ENCODE results near the gene DPCD. TPM values are rescaled to one million over a fixed set of nuclear protein-coding genes. Genes with fewer than 3 reads are reported as not detected.

Gene DPCD
- total RNA-seq, 4 donors from 2014 or later: 18.1 to 73.0 (median 37.3) TPM

- H3K27me3 ChIP-seq: no peaks in the 10 kb centered on the region
- H3K4me3 ChIP-seq (replicated peaks in 1 of 3): no peak overlapping the region
- H3K36me3 ChIP-seq: peaks cover 4 to 10% of the 10 kb centered on the region in 2 donors
- H3K4me1 ChIP-seq: no peaks in the 10 kb centered on the region
- intact Hi-C loops (cut with DNase I): no loop called here
- WGBS, 2 donors: 88 to 89% methylated on average over 2 of the region's 2 CpGs
- H3K27ac ChIP-seq: no peak overlapping the region
- H3K9me3 ChIP-seq: no peaks in the 10 kb centered on the region
- no peak for TF ChIP-seq POLR2A (IDR thresholded peaks at IDR 0.05)
- no peak for TF ChIP-seq CTCF (IDR thresholded peaks at IDR 0.05)
- no peak for DNase-seq
Observed at GRCh38 chr10:101557541-101557940, 30.6 kb upstream of the DPCD start.

GRCh38 chr10:101558204-101558603, 29.9 kb upstream of the DPCD start:
- no peaks in the 10 kb centered on the region for H3K9me3 ChIP-seq
- TF ChIP-seq POLR2A (IDR thresholded peaks at IDR 0.05) (no peak), CTCF (IDR thresholded peaks at IDR 0.05) (no peak)
- no peak for DNase-seq
- intact Hi-C loops (cut with DNase I): no loop called here
- no peak overlapping the region for H3K4me3 ChIP-seq (replicated peaks in 1 of 3)
- 60 to 78% methylated on average over 2 of the region's 2 CpGs for WGBS, 2 donors
- H3K4me1 ChIP-seq: no peaks in the 10 kb centered on the region
- no peak overlapping the region for H3K27ac ChIP-seq
- H3K36me3 ChIP-seq: peaks cover 4 to 9% of the 10 kb centered on the region in 2 donors
- no peaks in the 10 kb centered on the region for H3K27me3 ChIP-seq

- no peak for DNase-seq
- TF ChIP-seq POLR2A (IDR thresholded peaks at IDR 0.05): no peak
- TF ChIP-seq CTCF (IDR thresholded peaks at IDR 0.05): no peak
- Histone ChIP-seq H3K36me3 (peaks cover 0 to 6% of the 10 kb centered on the region in 2 donors), H3K27me3 (no peaks in the 10 kb centered on the region), H3K4me1 (no peaks in the 10 kb centered on the region), H3K27ac (no peak overlapping the region), H3K4me3 (replicated peaks in 1 of 3) (no peak overlapping the region), H3K9me3 (no peaks in the 10 kb centered on the region)
- intact Hi-C loops (cut with DNase I): no loop called here
- 78 to 79% methylated on average over 16 of the region's 18 CpGs for WGBS, 2 donors
Observed at GRCh38 chr10:101558671-101559595, 29.2 kb upstream of the DPCD start.

GRCh38 chr10:101559596-101560297, 28.4 kb upstream of the DPCD start:
- intact Hi-C loops (cut with DNase I): no loop called here
- peaks cover under 1% of the 10 kb centered on the region for H3K27me3 ChIP-seq
- 71 to 75% methylated on average over 11 to 12 of the region's 12 CpGs for WGBS, 2 donors

More at GRCh38 chr10:101559596-101560297, 28.4 kb upstream of the DPCD start:
- Histone ChIP-seq H3K4me3 (replicated peaks in 1 of 3) (no peak overlapping the region), H3K36me3 (peaks cover 0 to 2% of the 10 kb centered on the region in 2 donors), H3K27ac (no peak overlapping the region), H3K4me1 (no peaks in the 10 kb centered on the region), H3K9me3 (no peaks in the 10 kb centered on the region)
- TF ChIP-seq POLR2A (IDR thresholded peaks at IDR 0.05) (no peak), CTCF (IDR thresholded peaks at IDR 0.05) (no peak)
- DNase-seq: no peak
